Measurements from ENCODE around the gene TRMT112. TPM values are rescaled to one million over a fixed set of nuclear protein-coding genes. Genes with fewer than 3 reads are reported as not detected.

TRMT112 gene
- total and polyA plus RNA-seq, 4 donors, result 52.5 to 137 (median 131) TPM

- Histone ChIP-seq H3K4me1 (ENCODE audit: control insufficient read depth in 4 of 4, insufficient read depth in 4 of 4, low read length in 3 of 4) (peaks cover 19 to 40% (median 19%) of the 10 kb centered on the region in 4 donors), H3K9ac (ENCODE audit: low read depth in 1 of 2, low read length in 2 of 2) (no peak overlapping the region), H3K4me3 (ENCODE audit: low read depth in 1 of 3, low read length in 3 of 3) (no peak overlapping the region), H3K27ac (ENCODE audit: low read depth in 1 of 2, low read length in 2 of 2) (no peak overlapping the region), H3K27me3 (ENCODE audit: control insufficient read depth in 4 of 4, insufficient read depth in 4 of 4, low read length in 3 of 4) (peaks cover 4 to 24% (median 9%) of the 10 kb centered on the region in 4 donors), H3K9me3 (ENCODE audit: control insufficient read depth in 4 of 4, low read length in 3 of 4) (no peaks in the 10 kb centered on the region), H3K36me3 (ENCODE audit: control insufficient read depth in 4 of 4, insufficient read depth in 3 of 4, low read depth in 1 of 4, low read length in 3 of 4) (no peaks in the 10 kb centered on the region)
- no peak for TF ChIP-seq RAD21 (IDR thresholded peaks at IDR 0.05)
- no peak for TF ChIP-seq TAF1 (conservative IDR thresholded peaks at IDR 0.05)
- 57% methylated on average over 1 of the region's 1 CpG for WGBS
- DNase-seq (ENCODE audit: low spot score), result no peak
Measured at GRCh38 chr11:64296236-64296635, 21.1 kb downstream of the TRMT112 start.

GRCh38 chr11:64295760-64296159 is 21.6 kb downstream of the TRMT112 start:
- H3K4me3 ChIP-seq (ENCODE audit: low read depth in 1 of 3, low read length in 3 of 3), result no peak overlapping the region
- H3K27ac ChIP-seq (ENCODE audit: low read depth in 1 of 2, low read length in 2 of 2), result no peak overlapping the region
- TF ChIP-seq YY1 (IDR thresholded peaks at IDR 0.05), result no peak
- TF ChIP-seq EGR1 (IDR thresholded peaks at IDR 0.05; ENCODE audit: low read depth in 2 of 2), result no peak
- TF ChIP-seq FOXA2 (IDR thresholded peaks at IDR 0.05), result no peak
- no peak for TF ChIP-seq TAF1 (conservative IDR thresholded peaks at IDR 0.05)
- no peak for TF ChIP-seq RXRA (IDR thresholded peaks at IDR 0.05)
- no peak for TF ChIP-seq NR2F2 (IDR thresholded peaks at IDR 0.05)
- no peak for TF ChIP-seq FOXA1 (IDR thresholded peaks at IDR 0.05)
- peaks cover 17 to 39% (median 19%) of the 10 kb centered on the region in 4 donors for H3K4me1 ChIP-seq (ENCODE audit: control insufficient read depth in 4 of 4, insufficient read depth in 4 of 4, low read length in 3 of 4)
- no peaks in the 10 kb centered on the region for H3K9me3 ChIP-seq (ENCODE audit: control insufficient read depth in 4 of 4, low read length in 3 of 4)
- no peak for DNase-seq (ENCODE audit: low spot score)
- 89% methylated on average over 4 of the region's 4 CpGs for WGBS
- no peak overlapping the region for H3K9ac ChIP-seq (ENCODE audit: low read depth in 1 of 2, low read length in 2 of 2)
- H3K27me3 ChIP-seq (ENCODE audit: control insufficient read depth in 4 of 4, insufficient read depth in 4 of 4, low read length in 3 of 4), result peaks cover 4 to 27% (median 9%) of the 10 kb centered on the region in 4 donors
- H3K36me3 ChIP-seq (ENCODE audit: control insufficient read depth in 4 of 4, insufficient read depth in 3 of 4, low read depth in 1 of 4, low read length in 3 of 4), result no peaks in the 10 kb centered on the region

- no peaks in the 10 kb centered on the region for H3K36me3 ChIP-seq (ENCODE audit: control insufficient read depth in 4 of 4, insufficient read depth in 3 of 4, low read depth in 1 of 4, low read length in 3 of 4)
- no peak overlapping the region for H3K9ac ChIP-seq (ENCODE audit: low read depth in 1 of 2, low read length in 2 of 2)
- WGBS, result 69% methylated on average over 3 of the region's 3 CpGs
- TF ChIP-seq ZBTB33 (IDR thresholded peaks at IDR 0.05) (no peak), HNF4A (conservative IDR thresholded peaks at IDR 0.05) (no peak), FOXA1 (IDR thresholded peaks at IDR 0.05) (no peak), RAD21 (IDR thresholded peaks at IDR 0.05) (no peak), SP1 (IDR thresholded peaks at IDR 0.05) (no peak), TAF1 (conservative IDR thresholded peaks at IDR 0.05) (no peak)
- peaks cover 8 to 29% (median 13%) of the 10 kb centered on the region in 4 donors for H3K4me1 ChIP-seq (ENCODE audit: control insufficient read depth in 4 of 4, insufficient read depth in 4 of 4, low read length in 3 of 4)
- DNase-seq (ENCODE audit: low spot score), result no peak
- H3K4me3 ChIP-seq (ENCODE audit: low read depth in 1 of 3, low read length in 3 of 3), result no peak overlapping the region
- no peaks in the 10 kb centered on the region for H3K9me3 ChIP-seq (ENCODE audit: control insufficient read depth in 4 of 4, low read length in 3 of 4)
- no peak overlapping the region for H3K27ac ChIP-seq (ENCODE audit: low read depth in 1 of 2, low read length in 2 of 2)
- peaks cover 4 to 28% (median 9%) of the 10 kb centered on the region in 4 donors for H3K27me3 ChIP-seq (ENCODE audit: control insufficient read depth in 4 of 4, insufficient read depth in 4 of 4, low read length in 3 of 4)
Measured at GRCh38 chr11:64294774-64295173, 22.6 kb downstream of the TRMT112 start.

- Histone ChIP-seq H3K27ac (ENCODE audit: low read depth in 1 of 2, low read length in 2 of 2) (no peak overlapping the region), H3K36me3 (ENCODE audit: control insufficient read depth in 4 of 4, insufficient read depth in 3 of 4, low read depth in 1 of 4, low read length in 3 of 4) (no peaks in the 10 kb centered on the region), H3K9ac (ENCODE audit: low read depth in 1 of 2, low read length in 2 of 2) (no peak overlapping the region), H3K4me3 (ENCODE audit: low read depth in 1 of 3, low read length in 3 of 3) (peak overlapping the region in 1 of 3 donors; percentile 32), H3K4me1 (ENCODE audit: control insufficient read depth in 4 of 4, insufficient read depth in 4 of 4, low read length in 3 of 4) (peaks cover 0 to 25% (median 8%) of the 10 kb centered on the region in 4 donors), H3K27me3 (ENCODE audit: control insufficient read depth in 4 of 4, insufficient read depth in 4 of 4, low read length in 3 of 4) (peaks cover 2 to 22% (median 6%) of the 10 kb centered on the region in 4 donors), H3K9me3 (ENCODE audit: control insufficient read depth in 4 of 4, low read length in 3 of 4) (no peaks in the 10 kb centered on the region)
- no peak for DNase-seq (ENCODE audit: low spot score)
- 31% methylated on average over 42 of the region's 42 CpGs for WGBS
- TF ChIP-seq RXRA (IDR thresholded peaks at IDR 0.05) (no peak), CTCF (IDR thresholded peaks at IDR 0.05; ENCODE audit: low read depth, low read length, missing input control) (no peak), FOXA1 (IDR thresholded peaks at IDR 0.05) (no peak), YY1 (IDR thresholded peaks at IDR 0.05) (no peak), RAD21 (IDR thresholded peaks at IDR 0.05) (no peak), GABPA (IDR thresholded peaks at IDR 0.05 in 1 of 2, conservative IDR thresholded peaks at IDR 0.05 in 1 of 2) (no peak), ATF3 (IDR thresholded peaks at IDR 0.05) (no peak), HNF4G (IDR thresholded peaks at IDR 0.05) (no peak), MAX (IDR thresholded peaks at IDR 0.05) (no peak), HNF4A (conservative IDR thresholded peaks at IDR 0.05) (no peak), FOXA2 (IDR thresholded peaks at IDR 0.05) (no peak), NR2F2 (IDR thresholded peaks at IDR 0.05) (no peak)
Measured at GRCh38 chr11:64292460-64293254, 24.7 kb downstream of the TRMT112 start.

Measured in liver (tissue), 9 donors.